COLO668 (cell line): ENCODE data around the gene PARN.
A peak's percentile ranks its signal among the peaks of the same experiment; 100 is the strongest.
"Not testable (repeated sequence)": the region's sequence is repeated elsewhere in the genome, so short reads cannot be mapped to it uniquely, and the experiment has no call there.

Experiments
- DNase-seq: peaks from one replicate; lab custom pipeline; 2025; ENCODE audit not compliant: unreplicated experiment; lab: John Stamatoyannopoulos, UW

Gene PARN

DNA sequence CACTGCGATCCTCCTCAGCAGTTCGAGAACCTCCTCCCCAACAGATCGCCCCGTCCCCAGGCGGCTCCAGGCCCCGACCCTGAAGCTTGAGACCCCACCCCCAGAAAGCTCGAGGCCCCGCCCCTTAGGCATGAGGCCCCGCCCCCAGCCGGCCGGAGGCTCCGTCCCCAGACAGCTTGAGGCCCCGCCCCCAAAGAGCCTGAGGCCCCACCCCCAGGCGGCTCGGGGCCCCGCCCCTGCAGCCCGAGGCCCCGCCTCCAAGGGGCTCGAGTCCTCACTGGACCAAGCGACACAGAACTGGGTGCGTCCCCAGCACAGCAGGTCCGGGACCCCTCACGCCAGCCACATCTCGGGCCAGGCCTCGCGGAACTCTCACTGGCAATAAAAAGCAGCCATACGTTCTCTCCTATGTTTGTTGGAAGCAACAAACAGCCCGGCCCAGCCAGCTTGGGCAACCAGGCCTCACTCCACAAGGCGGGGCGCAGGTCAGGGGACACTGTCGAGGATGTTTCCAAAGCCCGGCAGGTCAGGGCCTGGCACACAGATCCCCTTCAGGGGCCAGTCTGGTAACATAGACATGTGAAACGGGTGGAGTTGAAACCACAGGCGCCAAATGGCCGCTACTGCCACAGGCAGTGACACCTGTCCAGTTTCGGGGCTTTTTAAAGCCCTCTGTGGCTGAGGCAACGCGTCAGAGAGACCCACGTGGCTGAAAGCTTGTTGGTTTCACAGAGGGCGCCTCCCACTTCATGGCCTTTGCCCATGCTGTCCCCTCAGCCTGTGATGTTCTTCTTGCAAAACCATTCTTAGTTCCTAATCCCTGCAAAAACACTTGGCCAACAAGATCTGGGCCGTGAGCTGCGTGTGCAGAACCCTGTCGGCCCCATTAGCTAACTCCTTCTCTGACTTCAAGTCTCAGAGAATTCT lies 224.2 kb downstream of the PARN start:
- peak; percentile 18 for DNase-seq

DNA sequence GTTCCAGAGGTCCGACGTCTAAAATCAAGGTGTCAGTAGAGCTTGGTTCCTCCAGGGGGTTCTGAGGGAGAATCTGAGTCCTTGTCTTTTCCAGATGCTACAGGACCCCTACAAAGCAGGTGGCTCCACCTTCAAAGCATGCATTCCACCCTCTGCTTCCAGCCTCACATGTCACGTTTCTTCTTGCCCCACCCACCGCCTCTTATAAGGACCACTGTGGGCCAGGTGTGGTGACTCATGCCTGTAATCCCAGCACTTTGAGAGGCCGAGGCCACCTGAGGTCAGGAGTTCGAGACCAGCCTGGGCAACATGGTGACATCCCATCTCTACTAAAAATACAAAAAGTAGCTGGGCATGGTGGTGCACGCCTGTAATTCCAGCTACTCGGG lies 227.1 kb downstream of the PARN start:
- DNase-seq, result not testable (repeated sequence)

DNA sequence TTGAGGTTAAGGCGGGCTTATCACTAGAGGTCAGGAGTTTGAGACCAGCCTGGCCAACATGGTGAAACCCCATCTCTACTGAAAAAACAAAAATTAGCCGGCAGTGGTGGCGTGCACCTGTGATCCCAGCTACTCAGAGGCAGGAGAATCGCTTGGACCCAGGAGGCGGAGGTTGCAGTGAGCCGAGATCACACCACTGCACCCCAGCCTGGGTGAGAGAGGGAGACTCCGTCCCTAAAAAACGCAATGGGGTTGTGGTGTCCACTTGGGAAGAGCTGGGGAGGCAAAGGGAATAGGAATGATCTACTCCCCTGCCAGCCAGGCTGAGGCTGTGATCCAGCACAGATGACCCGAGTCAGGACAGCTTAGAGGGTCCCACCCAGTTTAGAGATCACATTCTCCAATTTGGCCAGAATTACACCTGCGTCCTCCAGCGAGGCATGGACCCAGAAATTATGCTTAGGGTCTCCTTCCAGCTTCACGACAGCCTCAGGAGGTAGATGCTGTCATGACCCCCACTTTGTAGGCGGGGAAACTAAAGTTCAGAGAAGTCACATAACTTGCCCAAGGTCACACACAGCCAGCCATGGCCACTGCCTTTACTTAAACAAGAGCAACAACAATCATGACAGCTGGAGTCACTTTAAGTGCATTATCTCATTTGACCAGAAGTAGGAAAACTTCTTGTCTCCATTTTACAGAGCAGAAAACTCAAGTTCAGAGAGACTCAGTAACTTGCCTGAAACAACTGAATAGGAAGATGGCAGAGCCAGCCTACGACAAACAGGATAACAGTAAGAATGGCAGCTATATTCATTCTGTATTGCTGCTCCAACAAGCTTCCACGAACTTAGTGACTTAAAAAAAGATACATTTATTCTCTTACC lies 227.7 kb downstream of the PARN start:
- DNase-seq, result not testable (repeated sequence)

DNA sequence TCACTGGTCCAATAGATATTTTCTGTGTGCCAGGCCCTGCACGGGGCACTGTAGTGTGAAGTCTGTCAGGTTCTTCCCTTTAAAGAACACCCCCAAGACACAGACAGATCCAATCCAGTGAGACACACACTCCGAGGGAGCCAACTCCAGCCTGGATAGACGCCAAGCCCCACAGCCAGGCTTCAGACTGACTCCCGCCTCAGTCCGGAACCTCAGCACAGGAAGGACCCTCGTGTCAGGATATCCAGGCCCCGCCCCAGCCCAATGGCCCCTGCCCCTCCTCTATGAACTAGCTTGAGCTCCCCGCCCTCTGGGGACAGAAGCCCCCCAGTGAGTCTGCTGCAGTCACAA lies 228.4 kb downstream of the PARN start:
- not testable (repeated sequence) for DNase-seq

DNA sequence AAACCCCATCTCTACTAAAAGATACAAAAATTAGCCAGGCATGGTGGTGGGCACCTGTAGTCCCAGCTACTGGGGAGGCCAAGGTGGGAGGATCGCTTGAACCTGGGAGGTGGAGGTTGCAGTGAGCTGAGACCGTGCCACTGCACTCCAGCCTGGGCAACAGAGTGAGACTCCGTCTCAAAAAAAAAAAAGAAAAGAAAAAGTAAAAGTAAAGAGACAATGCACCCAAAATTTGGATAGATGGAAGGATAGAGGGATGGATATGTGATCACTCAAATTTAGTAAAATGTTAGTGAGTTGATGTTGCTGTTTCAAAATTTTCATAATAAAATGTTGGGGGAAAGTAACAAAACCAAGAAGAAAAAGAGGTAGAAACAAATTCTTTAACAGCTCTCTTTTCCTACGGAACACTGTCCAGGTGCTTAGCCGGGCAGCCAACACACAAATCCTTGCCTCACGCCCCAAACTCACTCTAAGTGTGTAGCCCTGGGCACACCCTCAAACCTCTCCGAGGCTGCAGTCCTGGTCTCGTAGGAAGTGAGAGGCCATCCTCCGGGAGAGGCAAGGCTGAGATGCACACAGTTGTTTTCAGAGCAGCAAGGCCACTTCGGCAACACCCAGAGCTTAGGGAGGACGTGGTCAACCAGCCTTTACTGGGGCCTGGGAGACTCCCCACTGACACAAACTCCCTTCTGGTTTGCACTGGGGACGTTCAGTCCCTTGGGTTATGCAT lies 228.9 kb downstream of the PARN start:
- not testable (repeated sequence) for DNase-seq

DNA sequence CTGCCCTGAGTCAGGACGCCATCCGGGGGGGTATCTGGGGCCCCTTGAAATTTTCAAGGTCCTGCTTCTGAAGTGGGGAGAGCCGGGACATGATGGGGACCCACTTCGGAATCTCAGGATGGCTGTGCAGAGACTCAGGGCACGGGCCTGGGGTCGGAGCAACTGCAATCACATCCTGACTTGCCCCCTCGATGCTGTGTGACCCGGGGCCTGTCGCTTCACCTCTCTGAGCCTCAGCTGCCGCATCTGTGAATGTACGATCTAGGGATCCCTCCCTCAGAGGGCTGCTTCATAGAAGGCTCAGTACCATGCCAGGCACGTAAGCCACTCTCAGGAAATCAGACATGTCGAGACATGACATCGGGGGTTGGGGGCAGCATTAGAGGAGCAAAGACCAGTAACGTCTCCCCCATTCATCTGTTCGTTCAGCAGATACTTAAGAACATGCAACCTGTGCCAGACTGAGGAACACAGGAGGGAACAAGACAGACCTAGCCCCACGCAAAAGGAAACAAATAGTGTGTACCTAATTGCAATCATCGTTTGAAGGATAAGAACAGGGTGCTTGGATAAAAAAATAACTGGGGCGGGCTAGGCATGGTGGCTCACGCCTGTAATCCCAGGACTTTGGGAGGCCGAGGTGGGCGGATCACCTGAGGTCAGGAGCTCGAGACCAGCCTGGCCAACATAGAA lies 229.6 kb downstream of the PARN start:
- no peak for DNase-seq

DNA sequence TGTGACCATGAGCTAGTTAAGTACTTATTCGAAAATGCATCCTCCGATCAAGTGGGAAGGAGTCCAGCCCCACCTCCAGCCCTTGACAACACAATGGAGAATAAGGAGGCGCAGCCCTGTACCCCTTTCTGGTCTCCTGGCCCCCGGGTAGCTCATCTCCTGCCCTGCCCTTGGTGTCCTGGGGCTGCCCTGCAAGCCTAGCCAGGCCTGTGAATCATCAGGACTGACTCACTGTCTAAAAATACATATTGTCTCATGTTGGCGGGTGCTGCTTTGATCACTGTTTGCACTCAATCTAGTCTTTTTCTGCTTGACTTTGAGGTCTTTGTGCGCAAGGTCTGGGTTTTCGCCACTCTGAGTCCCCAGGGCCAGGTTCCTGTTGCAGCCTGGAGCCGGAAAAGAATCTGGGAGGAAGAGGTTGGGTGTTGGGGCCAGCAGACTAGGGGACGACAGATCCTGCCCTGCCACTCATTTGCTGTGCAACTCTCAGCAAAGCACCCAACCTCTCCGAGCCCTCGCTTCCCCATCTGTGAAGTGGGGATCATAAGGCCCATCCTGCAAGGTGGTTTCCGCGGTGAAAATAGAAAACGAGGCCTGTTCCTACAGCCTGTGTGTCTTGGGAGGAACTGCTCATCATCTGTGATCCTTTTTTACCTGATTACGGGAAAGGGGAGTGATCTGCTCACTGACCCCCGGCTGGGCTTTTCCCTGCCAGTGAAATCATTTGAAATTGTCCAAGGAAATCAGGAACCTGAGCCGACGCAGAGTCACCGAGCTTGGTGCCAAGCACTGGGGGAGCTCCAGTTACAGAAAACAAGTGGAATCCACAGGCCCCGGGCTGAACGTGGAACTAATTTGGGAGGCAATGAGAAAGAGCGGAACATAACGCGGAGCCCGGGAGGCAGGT lies 230.4 kb downstream of the PARN start:
- no peak for DNase-seq

DNA sequence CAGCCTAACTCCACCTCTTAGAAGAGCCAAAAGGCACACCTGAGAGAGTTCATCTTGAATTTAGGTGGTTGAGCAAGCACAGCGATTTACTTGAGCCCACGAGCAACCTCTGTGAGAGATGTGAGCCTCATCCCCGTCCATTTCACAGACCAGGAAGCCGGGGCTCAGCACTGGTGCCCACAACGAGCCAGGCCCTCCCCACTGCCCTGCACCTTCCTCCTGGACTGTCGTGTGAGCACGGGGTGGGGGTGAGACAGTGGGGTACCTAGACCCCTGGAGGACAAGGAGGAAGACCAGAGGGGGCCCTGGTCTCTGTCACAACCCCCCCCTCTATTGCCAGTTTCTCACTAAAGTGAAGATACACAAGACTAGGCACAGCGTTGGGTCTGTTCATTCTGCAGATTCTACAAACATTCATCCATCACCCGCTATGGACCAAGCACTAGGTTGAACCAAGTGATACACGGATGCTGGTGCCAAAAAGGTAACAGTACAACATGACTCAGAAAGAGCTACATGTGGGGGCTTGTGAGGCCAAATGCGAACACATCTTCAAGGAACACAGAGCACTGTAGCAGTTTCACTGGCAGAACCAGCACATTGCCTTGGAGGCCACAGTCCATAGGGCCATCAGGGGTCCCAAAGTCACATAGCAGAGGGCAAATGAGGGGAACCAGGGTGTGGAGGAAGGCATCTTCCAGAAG lies 231.9 kb downstream of the PARN start:
- DNase-seq, result no peak

DNA sequence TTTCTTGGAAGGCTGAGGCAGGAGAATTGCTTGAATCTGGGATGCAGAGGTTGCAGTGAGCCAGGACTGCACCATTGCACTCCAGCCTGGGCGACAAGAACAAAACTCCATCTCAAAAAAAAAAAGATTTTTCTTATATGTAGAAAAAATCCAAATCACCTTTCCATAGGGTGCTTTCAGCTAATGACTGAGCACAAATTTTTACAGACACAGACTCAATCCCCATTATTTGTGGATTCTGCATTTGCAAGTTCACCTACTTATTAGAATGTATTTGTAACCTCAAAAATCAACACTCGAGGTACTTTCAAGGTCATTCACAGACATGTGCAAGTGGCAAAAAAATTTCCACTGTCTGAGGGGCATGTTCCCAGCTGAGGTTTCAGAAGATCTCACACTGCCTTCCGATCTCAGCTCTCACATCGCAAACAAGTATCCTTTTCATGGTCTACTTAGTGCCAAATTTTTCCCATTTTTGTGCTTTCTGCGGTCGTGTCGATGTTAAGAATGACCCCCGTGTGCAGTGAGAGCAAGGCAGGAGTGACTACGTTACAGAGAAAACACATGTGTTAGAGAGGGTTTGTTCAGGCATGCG lies 234.3 kb downstream of the PARN start:
- DNase-seq, result not testable (repeated sequence)

DNA sequence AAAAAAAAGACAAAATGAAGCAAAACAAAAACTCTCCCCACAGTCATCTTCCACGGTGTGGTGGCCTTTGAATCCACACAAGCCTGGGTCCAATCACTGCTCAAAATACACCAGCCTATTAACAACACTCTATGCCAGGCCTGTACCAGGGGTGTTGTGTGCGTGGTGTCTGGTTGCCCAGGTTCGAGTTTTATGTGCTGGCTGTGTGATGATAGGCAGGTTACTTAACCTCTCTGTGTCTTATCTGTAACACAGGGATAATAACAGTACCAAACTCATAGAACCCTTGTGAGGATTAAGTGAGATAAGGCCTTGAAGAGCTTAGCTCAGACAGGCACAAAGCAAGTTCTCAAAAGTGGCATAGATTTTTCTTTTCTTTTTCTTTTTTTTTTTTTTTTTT lies 235.2 kb downstream of the PARN start:
- no peak for DNase-seq

DNA sequence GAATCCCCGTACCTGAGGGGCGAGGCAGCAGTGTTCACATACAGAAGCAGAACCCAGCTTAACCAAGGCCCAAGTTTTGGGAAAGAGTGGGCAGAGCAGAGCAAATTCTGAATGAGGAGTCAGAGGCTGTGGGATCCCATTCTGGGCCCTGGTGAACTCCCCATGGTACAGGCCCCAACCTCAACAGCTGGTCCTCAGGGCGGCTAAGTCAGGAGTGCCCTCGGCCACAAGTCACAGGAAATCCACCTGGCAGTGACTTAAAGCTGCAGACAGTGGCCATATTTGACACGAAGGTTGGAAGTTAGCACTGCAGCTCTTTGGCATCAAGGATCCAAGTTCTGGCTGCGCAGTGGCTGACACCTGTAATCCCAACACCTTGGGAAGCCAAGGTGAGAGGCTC lies 237.1 kb downstream of the PARN start:
- DNase-seq, result no peak

DNA sequence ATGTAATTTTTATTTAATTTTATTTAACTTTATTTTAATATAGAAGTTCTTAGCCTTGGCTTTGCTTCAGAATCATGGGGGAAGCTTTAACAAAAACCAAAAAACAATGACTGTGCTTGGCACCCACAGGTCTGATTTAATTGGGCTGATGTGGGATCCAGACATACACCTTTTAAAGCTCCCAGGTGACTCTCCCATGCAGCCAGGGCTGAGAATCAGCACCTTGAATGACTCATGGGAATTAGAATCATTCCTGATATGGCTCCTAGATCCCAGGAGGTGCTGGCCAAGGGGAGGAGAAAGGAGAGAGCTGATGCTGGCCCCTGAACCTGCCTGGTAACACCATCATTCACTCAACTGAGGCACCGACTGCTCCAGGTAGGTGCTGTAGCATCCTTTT lies 240.7 kb downstream of the PARN start:
- DNase-seq, result no peak

DNA sequence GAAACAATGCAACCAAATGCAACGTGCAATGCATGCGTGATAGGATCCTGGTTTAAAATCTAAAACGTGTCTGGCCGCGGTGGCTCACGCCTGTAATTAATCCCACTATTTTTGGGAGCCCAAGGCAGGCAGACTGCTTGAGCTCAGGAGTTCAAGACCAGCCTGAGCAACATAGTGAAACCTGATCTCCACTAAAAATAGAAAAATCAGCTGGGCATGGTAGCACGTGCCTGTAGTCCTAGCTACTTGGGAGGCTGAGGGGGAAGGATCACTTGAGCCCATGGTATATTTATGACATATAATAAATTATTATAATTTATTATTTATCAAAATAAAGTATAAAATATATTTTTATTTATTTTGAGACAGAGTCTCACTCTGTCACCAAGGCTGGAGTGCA lies 241.8 kb downstream of the PARN start:
- no peak for DNase-seq

DNA sequence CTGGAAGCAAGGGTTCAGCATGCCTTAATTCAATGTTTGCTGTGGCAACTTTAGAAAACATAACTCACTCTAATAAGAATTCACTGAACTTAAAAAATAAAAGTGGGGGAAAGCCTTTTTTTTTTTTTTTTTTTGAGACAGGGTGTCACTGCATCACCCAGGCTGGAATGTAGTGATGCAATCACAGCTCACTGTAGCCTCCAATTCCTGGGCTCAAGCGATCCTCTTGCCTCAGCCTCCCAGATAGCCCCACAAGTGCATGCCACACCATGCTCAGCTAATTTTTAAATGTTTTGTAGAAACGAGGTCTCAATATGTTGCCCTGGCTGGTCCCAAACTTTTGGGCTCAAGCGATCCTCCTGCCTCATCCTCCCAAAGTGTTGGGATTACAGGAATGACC lies 243.9 kb downstream of the PARN start:
- DNase-seq, result no peak
